RCC 7860 (cell line): ENCODE data around the gene PRDM5.

ENCODE experiments used
- DNase-seq: peaks from one replicate; pipeline ENCODE4 v3.0.0-alpha.2; 2015; ENCODE audit warnings: low spot score
- FAIRE-seq: peaks from 2 replicates; lab custom pipeline; 2012; peaks lifted over from hg19 to GRCh38; lab: Jason Lieb, UNC

The PRDM5 gene

GRCh38 chr4:120858776-120859175 lies 63.8 kb downstream of the PRDM5 start:
- DNase-seq (no peak), FAIRE-seq (no peak)

- FAIRE-seq, result no peak
- no peak for DNase-seq
These were observed 65.2 kb downstream of the PRDM5 start for GRCh38 chr4:120857312-120857711.

GRCh38 chr4:120856294-120856693 lies 66.2 kb downstream of the PRDM5 start:
- no peak for DNase-seq
- FAIRE-seq, result no peak

GRCh38 chr4:120855307-120856001 lies 67.1 kb downstream of the PRDM5 start:
- FAIRE-seq, result no peak
- no peak for DNase-seq

- DNase-seq, result no peak
- no peak for FAIRE-seq
These were observed 69.2 kb downstream of the PRDM5 start for GRCh38 chr4:120853161-120853935.

- DNase-seq (no peak), FAIRE-seq (no peak)
These were observed 72.4 kb downstream of the PRDM5 start for GRCh38 chr4:120850018-120850599.

GRCh38 chr4:120847019-120847582 lies 75.4 kb downstream of the PRDM5 start:
- DNase-seq (no peak), FAIRE-seq (no peak)

GRCh38 chr4:120844528-120844921 lies 78.0 kb downstream of the PRDM5 start:
- DNase-seq (no peak), FAIRE-seq (no peak)

GRCh38 chr4:120843849-120844527 lies 78.5 kb downstream of the PRDM5 start:
- DNase-seq, result no peak
- FAIRE-seq, result no peak

- DNase-seq (no peak), FAIRE-seq (no peak)
These were observed 80.5 kb downstream of the PRDM5 start for GRCh38 chr4:120842031-120842430.

GRCh38 chr4:120841580-120841979 lies 80.9 kb downstream of the PRDM5 start:
- DNase-seq (no peak), FAIRE-seq (no peak)

GRCh38 chr4:120839974-120840751 lies 82.4 kb downstream of the PRDM5 start:
- FAIRE-seq (no peak), DNase-seq (no peak)

GRCh38 chr4:120839334-120839973 lies 83.1 kb downstream of the PRDM5 start:
- DNase-seq, result no peak
- FAIRE-seq, result no peak

GRCh38 chr4:120838784-120839183 lies 83.7 kb downstream of the PRDM5 start:
- no peak for DNase-seq
- FAIRE-seq, result no peak

- DNase-seq, result no peak
- FAIRE-seq, result no peak
These were observed 84.9 kb downstream of the PRDM5 start for GRCh38 chr4:120837656-120838055.

GRCh38 chr4:120835342-120835741 lies 87.2 kb downstream of the PRDM5 start:
- FAIRE-seq (no peak), DNase-seq (no peak)

- no peak for DNase-seq
- no peak for FAIRE-seq
These were observed 92.3 kb downstream of the PRDM5 start for GRCh38 chr4:120830204-120830603.

- FAIRE-seq, result no peak
- no peak for DNase-seq
These were observed 93.3 kb downstream of the PRDM5 start for GRCh38 chr4:120829113-120829831.

- no peak for FAIRE-seq
These were observed 95.7 kb downstream of the PRDM5 start for GRCh38 chr4:120826853-120827252.

More at GRCh38 chr4:120826853-120827252, 95.7 kb downstream of the PRDM5 start:
- DNase-seq, result no peak
